ENCODE data around the gene CEP41. TPM values are rescaled to one million over a fixed set of nuclear protein-coding genes. Genes with fewer than 3 reads are reported as not detected.

Gene CEP41
- total and polyA plus RNA-seq, 7 donors: 2.4 to 4.6 (median 3.4) TPM

GRCh38 chr7:130359276-130359857 lies 81.4 kb downstream of the CEP41 start:
- H3K27me3 ChIP-seq (ENCODE audit: insufficient read depth in 3 of 3, low read length in 2 of 3): no peaks in the 10 kb centered on the region
- H3K9me3 ChIP-seq: peaks cover 9% of the 10 kb centered on the region
- no peak for ATAC-seq
- TF ChIP-seq CTCF (IDR thresholded peaks at IDR 0.05): no peak
- intact Hi-C loops (cut with DNase I): loop anchor here in 1 of 2 donors (10.0 kb wide), 1 partner anchor 85 kb away; no protein-coding TSS in a partner anchor
- 98 to 99% (median 98%) methylated on average over 5 of the region's 5 CpGs for WGBS, 3 donors
- DNase-seq: no peak
- no peaks in the 10 kb centered on the region for H3K36me3 ChIP-seq (ENCODE audit: insufficient read depth in 1 of 2, low read depth in 1 of 2)
- peaks cover 10% of the 10 kb centered on the region for H3K4me1 ChIP-seq
- no peak overlapping the region for H3K4me3 ChIP-seq
- H3K27ac ChIP-seq: no peak overlapping the region

GRCh38 chr7:130358471-130358870 lies 82.3 kb downstream of the CEP41 start:
- 92 to 98% (median 96%) methylated on average over 4 of the region's 4 CpGs for WGBS, 3 donors
- no peak for ATAC-seq
- DNase-seq: no peak
- Histone ChIP-seq H3K27me3 (ENCODE audit: insufficient read depth in 3 of 3, low read length in 2 of 3) (no peaks in the 10 kb centered on the region), H3K9me3 (peaks cover 9% of the 10 kb centered on the region), H3K27ac (no peak overlapping the region), H3K36me3 (ENCODE audit: insufficient read depth in 1 of 2, low read depth in 1 of 2) (no peaks in the 10 kb centered on the region), H3K4me1 (peaks cover 2% of the 10 kb centered on the region), H3K4me3 (no peak overlapping the region)
- no peak for TF ChIP-seq CTCF (IDR thresholded peaks at IDR 0.05)
- intact Hi-C loops (cut with DNase I): loop anchor here in 1 of 2 donors (10.0 kb wide), 1 partner anchor 84 kb away; no protein-coding TSS in a partner anchor

- H3K36me3 ChIP-seq (ENCODE audit: insufficient read depth in 1 of 2, low read depth in 1 of 2): no peaks in the 10 kb centered on the region
- DNase-seq (peak; percentile 77 to 78), ATAC-seq (peak; percentile 78 to 90 (median 86))
- peak overlapping the region; percentile 78 for H3K27ac ChIP-seq
- no peak for TF ChIP-seq CTCF (IDR thresholded peaks at IDR 0.05)
- intact Hi-C loops (cut with DNase I): loop anchor here in 1 of 2 donors (10.0 kb wide), 1 partner anchor 82 kb away; no protein-coding TSS in a partner anchor
- H3K4me3 ChIP-seq: no peak overlapping the region
- WGBS, 3 donors: 45 to 55% (median 51%) methylated on average over 16 of the region's 16 CpGs
- peaks cover 9% of the 10 kb centered on the region for H3K9me3 ChIP-seq
- peaks cover 0 to 11% (median 0%) of the 10 kb centered on the region in 3 donors for H3K27me3 ChIP-seq (ENCODE audit: insufficient read depth in 3 of 3, low read length in 2 of 3)
- no peaks in the 10 kb centered on the region for H3K4me1 ChIP-seq
Observed at GRCh38 chr7:130356876-130357611, 83.8 kb downstream of the CEP41 start.

- DNase-seq: peak; percentile 77 to 81
- peak overlapping the region; percentile 78 for H3K27ac ChIP-seq
- no peaks in the 10 kb centered on the region for H3K4me1 ChIP-seq
- H3K9me3 ChIP-seq: peaks cover 9% of the 10 kb centered on the region
- no peak for TF ChIP-seq CTCF (IDR thresholded peaks at IDR 0.05)
- 38 to 43% (median 42%) methylated on average over 9 of the region's 9 CpGs for WGBS, 3 donors
- H3K27me3 ChIP-seq (ENCODE audit: insufficient read depth in 3 of 3, low read length in 2 of 3): peaks cover 0 to 15% (median 0%) of the 10 kb centered on the region in 3 donors
- no peak overlapping the region for H3K4me3 ChIP-seq
- peak; percentile 68 to 84 (median 77) for ATAC-seq
- H3K36me3 ChIP-seq (ENCODE audit: insufficient read depth in 1 of 2, low read depth in 1 of 2): no peaks in the 10 kb centered on the region
- intact Hi-C loops (cut with DNase I): loop anchor here in 1 of 2 donors (10.0 kb wide), 1 partner anchor 81 kb away; no protein-coding TSS in a partner anchor
Observed at GRCh38 chr7:130356121-130356875, 84.5 kb downstream of the CEP41 start.

Data from psoas muscle (tissue), 8 donors.